Right ventricle myocardium inferior (tissue), 1 donor: ENCODE measurements around the gene VANGL2. TPM values are rescaled to one million over a fixed set of nuclear protein-coding genes. Genes with fewer than 3 reads are reported as not detected.

ENCODE experiments used
- ATAC-seq: fragments of 200-7000 bp; cut with Tn5 transposase; one replicate; pipeline ENCODE4 v1.9.1; 2020; ENCODE audit warnings: mild to moderate bottlenecking, moderate library complexity
- DNase-seq: peaks from one replicate; pipeline ENCODE4 v3.0.0; 2021; ENCODE audit errors: missing footprints
- intact Hi-C: fragments of 100-400 bp; cut with DNase I; formaldehyde crosslinking; loops from one replicate; pipeline ENCODE4 v1.11.0; 2022
- total RNA-seq: library from RNA; stranded (reverse); fragmentation: NEBNext Ultra II Directional; extraction: Animal tissue kit (Norgen Biotek cat#: 25700); gene quantifications from one replicate; pipeline ENCODE4 v1.2.1, GENCODE V29; 2021
- donor health status: DM: no; HTN: yes; CAD: no; lungs with severe emphysema.

The VANGL2 gene
- total RNA-seq, 1 donor from 2014 or later = 2.0 TPM

- ATAC-seq (no peak), DNase-seq (no peak)
- intact Hi-C loops = no loop called here
These were observed 38.1 kb downstream of the VANGL2 start for GRCh38 chr1:160438317-160438918.

- DNase-seq = no peak
- intact Hi-C loops = no loop called here
- no peak for ATAC-seq
These were observed 38.6 kb downstream of the VANGL2 start for GRCh38 chr1:160438935-160439334.

GRCh38 chr1:160439718-160440117, 39.4 kb downstream of the VANGL2 start:
- ATAC-seq = no peak
- intact Hi-C loops = no loop called here
- no peak for DNase-seq

GRCh38 chr1:160446945-160447600, 46.7 kb downstream of the VANGL2 start:
- intact Hi-C loops = no loop called here
- no peak for ATAC-seq
- DNase-seq = no peak

GRCh38 chr1:160449494-160449893, 49.1 kb downstream of the VANGL2 start:
- intact Hi-C loops = no loop called here
- DNase-seq (no peak), ATAC-seq (no peak)

- ATAC-seq = no peak
- intact Hi-C loops = no loop called here
- DNase-seq = no peak
These were observed 50.9 kb downstream of the VANGL2 start for GRCh38 chr1:160451119-160451858.

- ATAC-seq (no peak), DNase-seq (no peak)
- intact Hi-C loops = no loop called here
These were observed 51.5 kb downstream of the VANGL2 start for GRCh38 chr1:160451859-160452232.

- ATAC-seq (no peak), DNase-seq (no peak)
- intact Hi-C loops = no loop called here
These were observed 53.1 kb downstream of the VANGL2 start for GRCh38 chr1:160453443-160453842.

GRCh38 chr1:160454371-160455152, 54.2 kb downstream of the VANGL2 start:
- ATAC-seq (no peak), DNase-seq (no peak)
- intact Hi-C loops = no loop called here

GRCh38 chr1:160455153-160455517, 54.8 kb downstream of the VANGL2 start:
- ATAC-seq (no peak), DNase-seq (no peak)
- intact Hi-C loops = no loop called here

- intact Hi-C loops = no loop called here
- no peak for ATAC-seq
- DNase-seq = no peak
These were observed 58.7 kb downstream of the VANGL2 start for GRCh38 chr1:160459056-160459455.

- DNase-seq (no peak), ATAC-seq (no peak)
- intact Hi-C loops = no loop called here
These were observed 59.3 kb downstream of the VANGL2 start for GRCh38 chr1:160459687-160460086.

- DNase-seq = no peak
- ATAC-seq = no peak
- intact Hi-C loops = no loop called here
These were observed 59.9 kb downstream of the VANGL2 start for GRCh38 chr1:160460214-160460642.

- intact Hi-C loops = no loop called here
- no peak for ATAC-seq
- DNase-seq = no peak
These were observed 60.4 kb downstream of the VANGL2 start for GRCh38 chr1:160460683-160461287.

GRCh38 chr1:160465123-160465522, 64.8 kb downstream of the VANGL2 start:
- DNase-seq (no peak), ATAC-seq (no peak)
- intact Hi-C loops = no loop called here

- ATAC-seq (no peak), DNase-seq (no peak)
- intact Hi-C loops = no loop called here
These were observed 66.6 kb downstream of the VANGL2 start for GRCh38 chr1:160466961-160467360.

- ATAC-seq = no peak
- intact Hi-C loops = no loop called here
These were observed 67.2 kb downstream of the VANGL2 start for GRCh38 chr1:160467576-160467975.

GRCh38 chr1:160471253-160471652, 70.9 kb downstream of the VANGL2 start:
- intact Hi-C loops = no loop called here
- DNase-seq (no peak), ATAC-seq (no peak)

More at GRCh38 chr1:160467576-160467975, 67.2 kb downstream of the VANGL2 start:
- DNase-seq = no peak

GRCh38 chr1:160472112-160472511, 71.7 kb downstream of the VANGL2 start:
- ATAC-seq (no peak), DNase-seq (no peak)
- intact Hi-C loops = no loop called here
